Neural progenitor cell (in vitro differentiated cells): Measurements from ENCODE around the gene EDC3.
A peak's percentile ranks its signal among the peaks of the same experiment; 100 is the strongest.

Experiments used
- EZH2phosphoT487 ChIP-seq: fragments of 200-600 bp; sonication (generic); IDR thresholded peaks from 2 replicates; pipeline ENCODE4 v1.6.1; 2017; ENCODE audit warnings: antibody characterized with exemption
- TF ChIP-seq, protein P1 (sequence below): fragments of 200-600 bp; sonication (generic); IDR thresholded peaks from 2 replicates; pipeline ENCODE4 v1.5.1; 2017; ENCODE audit warnings: antibody characterized with exemption, mild to moderate bottlenecking

DNA sequence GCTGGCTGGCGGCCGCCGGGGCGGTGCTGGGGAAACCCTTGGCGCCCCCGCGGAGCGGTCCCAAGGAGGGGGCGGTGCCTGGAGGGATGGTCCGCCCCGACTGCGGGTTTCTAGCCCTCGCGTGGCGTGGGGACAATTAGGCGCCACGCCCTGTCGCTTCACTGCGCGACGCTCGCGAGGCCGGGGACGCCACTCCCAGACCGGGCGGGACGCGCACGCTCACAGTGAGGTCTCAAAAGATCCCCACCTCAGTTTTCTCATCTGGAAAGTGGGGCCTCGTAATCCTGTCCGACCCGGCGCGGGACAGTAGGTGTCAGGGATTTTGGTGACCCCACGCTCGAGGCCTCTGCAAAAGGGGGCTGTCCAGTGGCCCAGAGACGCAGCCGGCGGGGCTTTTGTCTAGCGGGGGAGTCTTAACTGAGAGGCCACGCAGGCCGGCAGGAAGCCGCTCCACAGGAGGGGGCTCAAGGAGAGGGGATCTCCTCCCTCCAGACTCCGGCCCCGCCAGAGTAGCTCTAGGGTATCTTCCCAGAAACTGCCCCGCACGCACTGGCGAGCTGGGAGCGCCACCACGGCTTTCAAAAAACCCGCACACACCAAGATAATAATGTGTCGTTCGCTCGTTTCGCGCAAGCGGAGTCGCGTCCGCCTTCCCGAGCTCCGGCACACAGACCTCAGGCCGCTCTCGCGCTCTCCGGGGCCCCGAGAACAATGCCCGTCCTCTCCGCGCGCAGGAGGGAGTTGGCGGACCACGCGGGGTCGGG is 80.9 kb downstream of the EDC3 start:
- TF ChIP-seq, protein P1, sequence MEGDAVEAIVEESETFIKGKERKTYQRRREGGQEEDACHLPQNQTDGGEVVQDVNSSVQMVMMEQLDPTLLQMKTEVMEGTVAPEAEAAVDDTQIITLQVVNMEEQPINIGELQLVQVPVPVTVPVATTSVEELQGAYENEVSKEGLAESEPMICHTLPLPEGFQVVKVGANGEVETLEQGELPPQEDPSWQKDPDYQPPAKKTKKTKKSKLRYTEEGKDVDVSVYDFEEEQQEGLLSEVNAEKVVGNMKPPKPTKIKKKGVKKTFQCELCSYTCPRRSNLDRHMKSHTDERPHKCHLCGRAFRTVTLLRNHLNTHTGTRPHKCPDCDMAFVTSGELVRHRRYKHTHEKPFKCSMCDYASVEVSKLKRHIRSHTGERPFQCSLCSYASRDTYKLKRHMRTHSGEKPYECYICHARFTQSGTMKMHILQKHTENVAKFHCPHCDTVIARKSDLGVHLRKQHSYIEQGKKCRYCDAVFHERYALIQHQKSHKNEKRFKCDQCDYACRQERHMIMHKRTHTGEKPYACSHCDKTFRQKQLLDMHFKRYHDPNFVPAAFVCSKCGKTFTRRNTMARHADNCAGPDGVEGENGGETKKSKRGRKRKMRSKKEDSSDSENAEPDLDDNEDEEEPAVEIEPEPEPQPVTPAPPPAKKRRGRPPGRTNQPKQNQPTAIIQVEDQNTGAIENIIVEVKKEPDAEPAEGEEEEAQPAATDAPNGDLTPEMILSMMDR = no peak
- TF ChIP-seq EZH2phosphoT487 = peak; percentile 23
